Adrenal gland (tissue), 12 donors: ENCODE results near the gene E2F1. TPM values are rescaled to one million over a fixed set of nuclear protein-coding genes. Genes with fewer than 3 reads are reported as not detected.

Experiments
- DNase-seq, 7 donors: peaks; one replicate each; pipeline ENCODE4 v3.0.0-alpha.2; 2019 to 2020
- H3K27ac ChIP-seq, 5 donors: fragments of 200-600 bp; sonication (generic) in 4 of 5; 1 replicate in 3 of 5; 2 replicates in 2 of 5; pipeline versions ENCODE4 v1.5.1 to v1.8.0; 2016 to 2020; ENCODE audit warnings: mild to moderate bottlenecking in 1 of 5
- H3K27me3 ChIP-seq: fragments of 200-600 bp; 2 replicates; pipeline ENCODE4 v1.8.0; 2021
- H3K36me3 ChIP-seq, 2 donors: fragments of 200-600 bp; replicated peaks in 1 of 2; 1 replicate in 1 of 2; 2 replicates in 1 of 2; pipeline versions ENCODE4 v1.5.1 to v1.8.0; 2018 to 2022
- H3K4me1 ChIP-seq, 2 donors: fragments of 200-600 bp; replicated peaks in 1 of 2; 1 replicate in 1 of 2; 2 replicates in 1 of 2; pipeline versions ENCODE4 v1.5.1 to v1.8.0; 2018 to 2021
- H3K4me3 ChIP-seq, 4 donors: fragments of 200-600 bp; sonication (generic) in 3 of 4; one replicate each; pipeline ENCODE4 v1.5.1; 2016 to 2018
- H3K9me3 ChIP-seq, 3 donors: fragments of 200-600 bp; sonication (generic) in 1 of 3; replicated peaks in 1 of 3; 1 replicate in 2 of 3; 2 replicates in 1 of 3; pipeline versions ENCODE4 v1.5.1 to v1.8.0; 2016 to 2021
- CTCF ChIP-seq, 6 experiments: fragments of 450-650 bp in 4 of 6; fragments of 200-600 bp in 2 of 6; sonication (generic) in 1 of 6; IDR thresholded peaks; 1 replicate in 5 of 6; 2 replicates in 1 of 6; pipeline versions ENCODE4 v1.5.1 to v1.8.0; 2016 to 2021; ENCODE audit warnings: antibody characterized with exemption in 6 of 6, mild to moderate bottlenecking in 2 of 6, moderate library complexity in 1 of 6
- POLR2A ChIP-seq, 2 donors: fragments of 450-650 bp; IDR thresholded peaks; one replicate each; pipeline ENCODE4 v1.6.1; 2017; ENCODE audit warnings: antibody characterized with exemption in 2 of 2, mild to moderate bottlenecking in 2 of 2, moderate library complexity in 1 of 2
- WGBS, 4 donors: extraction: QIAGEN DNeasy Blood & Tissue Kit in 2 of 4; methylation state at CpG; one replicate each; pipeline versions ENCODE4 v1.1.5 to v1.1.7; 2013 to 2017; 5-methylcytosine and 5-hydroxymethylcytosine counted together
- intact Hi-C, 2 donors: fragments of 100-400 bp; cut with DNase I; formaldehyde crosslinking; loops; one replicate each; pipeline versions ENCODE4 v1.14.1 to v1.15.0; 2022 to 2023
- polyA plus RNA-seq, 3 donors: library from polyadenylated mRNA; stranded (reverse); fragments of 200-250 nt in 2 of 3; fragments of 350-450 nt in 1 of 3; fragmentation: Illumina TruSeq in 1 of 3; extraction: RNeasy Lipid Tissue Mini Kit (QIAGEN cat#74804) in 1 of 3; gene quantifications; one replicate each; pipeline ENCODE4 v1.2.3, GENCODE V29; 2013 to 2014
- total RNA-seq, 9 donors: library from RNA; depleted of rRNA in 4 of 9; stranded (reverse); fragments of >200 nt in 4 of 9; fragments of 120-200 nt in 1 of 9; fragmentation: NEBNext Ultra II Directional in 1 of 9; extraction: Animal tissue kit (Norgen Biotek cat#: 25700) in 1 of 9; gene quantifications; one replicate each; pipeline versions ENCODE4 v1.1.0 to v1.2.4, GENCODE V29; 2013 to 2023
- donor health status: healthy with polysubstance abuse.
- donor health status: Bipolar disorder and iron deficiency.
- donor health status: DM: yes; HTN: yes; CAD: no.
- donor health status: DM: no; HTN: no; CAD: no.
- donor health status: DM: no; HTN: no; CAD: no.
- donor health status: DM: yes; HTN: yes; CAD: no.

The E2F1 gene
- total and polyA plus RNA-seq, 12 donors: 3.0 to 15.7 (median 5.7) TPM

GRCh38 chr20:33689493-33689892, 3.3 kb upstream of the E2F1 start:
- TF ChIP-seq CTCF (IDR thresholded peaks at IDR 0.05): no peak
- DNase-seq: no peak

GRCh38 chr20:33688938-33689424, 2.8 kb upstream of the E2F1 start:
- no peaks in the 10 kb centered on the region for H3K27me3 ChIP-seq
- WGBS, 4 donors: 30 to 57% (median 52%) methylated on average over 3 of the region's 3 CpGs
- intact Hi-C loops: no loop called here
- peaks cover 25 to 39% of the 10 kb centered on the region in 2 donors for H3K4me1 ChIP-seq
- TF ChIP-seq CTCF (IDR thresholded peaks at IDR 0.05) (no peak), POLR2A (IDR thresholded peaks at IDR 0.05) (no peak)
- H3K4me3 ChIP-seq: no peak overlapping the region
- no peaks in the 10 kb centered on the region for H3K9me3 ChIP-seq
- peak in 5 of 7 donors; percentile 67 to 87 (median 69) for DNase-seq
- peak overlapping the region; percentile 46 to 69 (median 58) for H3K27ac ChIP-seq
- H3K36me3 ChIP-seq: no peaks in the 10 kb centered on the region

More at GRCh38 chr20:33689493-33689892, 3.3 kb upstream of the E2F1 start:
- WGBS, 4 donors: 88 to 100% (median 95%) methylated on average over 1 of the region's 1 CpG
- Histone ChIP-seq H3K4me3 (no peak overlapping the region), H3K4me1 (peaks cover 25 to 39% of the 10 kb centered on the region in 2 donors), H3K9me3 (no peaks in the 10 kb centered on the region), H3K27ac (peak overlapping the region in 4 of 5 donors; percentile 24 to 69 (median 56)), H3K36me3 (no peaks in the 10 kb centered on the region), H3K27me3 (no peaks in the 10 kb centered on the region)
- intact Hi-C loops: no loop called here

GRCh38 chr20:33687993-33688937, 2.1 kb upstream of the E2F1 start:
- intact Hi-C loops: no loop called here
- 73 to 82% (median 78%) methylated on average over 2 to 3 of the region's 3 CpGs for WGBS, 4 donors
- H3K27ac ChIP-seq: peak overlapping the region in 4 of 5 donors; percentile 48 to 69 (median 62)

More at GRCh38 chr20:33687993-33688937, 2.1 kb upstream of the E2F1 start:
- Histone ChIP-seq H3K4me3 (no peak overlapping the region), H3K4me1 (peaks cover 25 to 39% of the 10 kb centered on the region in 2 donors), H3K27me3 (no peaks in the 10 kb centered on the region), H3K36me3 (no peaks in the 10 kb centered on the region), H3K9me3 (no peaks in the 10 kb centered on the region)
- TF ChIP-seq POLR2A (IDR thresholded peaks at IDR 0.05): no peak
- TF ChIP-seq CTCF (IDR thresholded peaks at IDR 0.05): no peak
- DNase-seq: no peak
